Neural cell (in vitro differentiated cells): ENCODE results near the gene ARHGEF4.

Experiments used
- CTCF ChIP-seq: fragments of 450-650 bp; IDR thresholded peaks from 2 replicates; pipeline ENCODE4 v1.5.1; 2014; ENCODE audit warnings: antibody characterized with exemption, mild to moderate bottlenecking, moderate library complexity; ENCODE audit not compliant: poor library complexity, severe bottlenecking
- EP300 ChIP-seq: fragments of 450-650 bp; conservative IDR thresholded peaks from 2 replicates; pipeline ENCODE4 v1.6.1; 2014; ENCODE audit warnings: antibody characterized with exemption, mild to moderate bottlenecking, moderate library complexity; ENCODE audit not compliant: poor library complexity, severe bottlenecking
- MXI1 ChIP-seq: fragments of 450-650 bp; conservative IDR thresholded peaks from 2 replicates; pipeline ENCODE4 v1.6.1; 2014; ENCODE audit warnings: antibody characterized with exemption, mild to moderate bottlenecking; ENCODE audit not compliant: poor library complexity, severe bottlenecking
- SMC3 ChIP-seq: fragments of 450-650 bp; conservative IDR thresholded peaks from 2 replicates; pipeline ENCODE4 v1.6.1; 2014; ENCODE audit warnings: antibody characterized with exemption, mild to moderate bottlenecking, moderate library complexity; ENCODE audit not compliant: poor library complexity
- TAF1 ChIP-seq: IDR thresholded peaks from 2 replicates; pipeline ENCODE4 v1.6.1; 2012; ENCODE audit warnings: low read depth
- TF ChIP-seq, protein P1 (sequence below): IDR thresholded peaks from 2 replicates; pipeline ENCODE4 v1.6.1; 2012; ENCODE audit warnings: borderline replicate concordance

GRCh38 chr2:130998561-130998960 is 161.8 kb downstream of the ARHGEF4 start:
- no peak for TF ChIP-seq CTCF
- no peak for TF ChIP-seq MXI1
- TF ChIP-seq, protein P1, sequence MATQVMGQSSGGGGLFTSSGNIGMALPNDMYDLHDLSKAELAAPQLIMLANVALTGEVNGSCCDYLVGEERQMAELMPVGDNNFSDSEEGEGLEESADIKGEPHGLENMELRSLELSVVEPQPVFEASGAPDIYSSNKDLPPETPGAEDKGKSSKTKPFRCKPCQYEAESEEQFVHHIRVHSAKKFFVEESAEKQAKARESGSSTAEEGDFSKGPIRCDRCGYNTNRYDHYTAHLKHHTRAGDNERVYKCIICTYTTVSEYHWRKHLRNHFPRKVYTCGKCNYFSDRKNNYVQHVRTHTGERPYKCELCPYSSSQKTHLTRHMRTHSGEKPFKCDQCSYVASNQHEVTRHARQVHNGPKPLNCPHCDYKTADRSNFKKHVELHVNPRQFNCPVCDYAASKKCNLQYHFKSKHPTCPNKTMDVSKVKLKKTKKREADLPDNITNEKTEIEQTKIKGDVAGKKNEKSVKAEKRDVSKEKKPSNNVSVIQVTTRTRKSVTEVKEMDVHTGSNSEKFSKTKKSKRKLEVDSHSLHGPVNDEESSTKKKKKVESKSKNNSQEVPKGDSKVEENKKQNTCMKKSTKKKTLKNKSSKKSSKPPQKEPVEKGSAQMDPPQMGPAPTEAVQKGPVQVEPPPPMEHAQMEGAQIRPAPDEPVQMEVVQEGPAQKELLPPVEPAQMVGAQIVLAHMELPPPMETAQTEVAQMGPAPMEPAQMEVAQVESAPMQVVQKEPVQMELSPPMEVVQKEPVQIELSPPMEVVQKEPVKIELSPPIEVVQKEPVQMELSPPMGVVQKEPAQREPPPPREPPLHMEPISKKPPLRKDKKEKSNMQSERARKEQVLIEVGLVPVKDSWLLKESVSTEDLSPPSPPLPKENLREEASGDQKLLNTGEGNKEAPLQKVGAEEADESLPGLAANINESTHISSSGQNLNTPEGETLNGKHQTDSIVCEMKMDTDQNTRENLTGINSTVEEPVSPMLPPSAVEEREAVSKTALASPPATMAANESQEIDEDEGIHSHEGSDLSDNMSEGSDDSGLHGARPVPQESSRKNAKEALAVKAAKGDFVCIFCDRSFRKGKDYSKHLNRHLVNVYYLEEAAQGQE, result no peak
- no peak for TF ChIP-seq TAF1
- no peak for TF ChIP-seq EP300
- TF ChIP-seq SMC3, result no peak
